GM23338 (cell line): ENCODE data around the gene AGO4. TPM values are rescaled to one million over a fixed set of nuclear protein-coding genes. Genes with fewer than 3 reads are reported as not detected.

ENCODE experiments used
- ATAC-seq: fragments of 200-7000 bp; cut with Tn5 transposase; 3 replicates; pipeline ENCODE4 v1.9.1; 2020
- DNase-seq: peaks from one replicate; pipeline ENCODE4 v3.0.0-alpha.2; 2015; ENCODE audit warnings: low spot score
- H2AFZ ChIP-seq: fragments of 200-600 bp; sonication (generic); 2 replicates; pipeline ENCODE4 v1.8.0; 2016; ENCODE audit warnings: antibody characterized with exemption, mild to moderate bottlenecking, moderate library complexity
- H3F3A ChIP-seq: fragments of 200-600 bp; sonication (generic); replicated peaks from 2 replicates; pipeline ENCODE4 v1.8.0; 2017; ENCODE audit warnings: antibody characterized with exemption, mixed run types, low read depth
- H3K27ac ChIP-seq: fragments of 200-600 bp; sonication (generic); 2 replicates; pipeline ENCODE4 v1.6.1; 2016; ENCODE audit warnings: low read depth
- H3K27me3 ChIP-seq: fragments of 200-600 bp; sonication (generic); 2 replicates; pipeline ENCODE4 v1.8.0; 2016; ENCODE audit warnings: mild to moderate bottlenecking, mixed run types, moderate library complexity; ENCODE audit not compliant: insufficient read depth
- H3K36me3 ChIP-seq: fragments of 200-600 bp; sonication (generic); 2 replicates; pipeline ENCODE4 v1.8.0; 2016; ENCODE audit warnings: mild to moderate bottlenecking; ENCODE audit not compliant: insufficient read depth
- H3K4me1 ChIP-seq: fragments of 200-600 bp; sonication (generic); 2 replicates; pipeline ENCODE4 v1.8.0; 2016; ENCODE audit warnings: mild to moderate bottlenecking, moderate library complexity; ENCODE audit not compliant: insufficient read depth
- H3K4me2 ChIP-seq: fragments of 200-600 bp; sonication (generic); 2 replicates; pipeline ENCODE4 v1.7.1; 2017; ENCODE audit warnings: mixed run types
- H3K4me3 ChIP-seq: fragments of 200-600 bp; sonication (generic); 2 replicates; pipeline ENCODE4 v1.6.1; 2016; ENCODE audit warnings: mixed run types
- H3K79me2 ChIP-seq: fragments of 200-600 bp; sonication (generic); replicated peaks from 2 replicates; pipeline ENCODE4 v1.8.0; 2017; ENCODE audit warnings: mild to moderate bottlenecking; ENCODE audit not compliant: insufficient read depth
- H3K9me2 ChIP-seq: fragments of 200-600 bp; sonication (generic); 2 replicates; pipeline ENCODE4 v1.8.0; 2017; ENCODE audit not compliant: insufficient read depth
- H4K20me1 ChIP-seq: fragments of 200-600 bp; sonication (generic); replicated peaks from 2 replicates; pipeline ENCODE4 v1.8.0; 2017; ENCODE audit warnings: mild to moderate bottlenecking; ENCODE audit not compliant: insufficient read depth
- H3K27ac Mint-ChIP-seq: 2 replicates; pipeline ENCODE4 v1.8.0; 2020; ENCODE audit warnings: inconsistent platforms, mild to moderate bottlenecking, moderate library complexity, mixed read lengths
- H3K27me3 Mint-ChIP-seq: 3 replicates; pipeline ENCODE4 v1.8.0; 2022; ENCODE audit warnings: low read depth, mild to moderate bottlenecking, moderate library complexity, mixed read lengths, inconsistent platforms; ENCODE audit not compliant: insufficient read depth, poor library complexity
- H3K36me3 Mint-ChIP-seq: 3 replicates; pipeline ENCODE4 v1.8.0; 2021; ENCODE audit warnings: low read depth, mild to moderate bottlenecking, inconsistent platforms, moderate library complexity, mixed read lengths
- H3K4me1 Mint-ChIP-seq: 3 replicates; pipeline ENCODE4 v1.8.0; 2020; ENCODE audit warnings: mild to moderate bottlenecking, inconsistent platforms, mixed read lengths
- H3K4me3 Mint-ChIP-seq: 3 replicates; pipeline ENCODE4 v1.8.0; 2021; ENCODE audit warnings: moderate library complexity, mild to moderate bottlenecking, inconsistent platforms, mixed read lengths
- H3K9me3 Mint-ChIP-seq: 3 replicates; pipeline ENCODE4 v1.8.0; 2020; ENCODE audit warnings: moderate library complexity, mild to moderate bottlenecking, inconsistent platforms, mixed read lengths
- CREB1 ChIP-seq: fragments of 250-450 bp; sonication (Bioruptor Pico); IDR thresholded peaks from 2 replicates; pipeline ENCODE4 v1.5.0; 2020; ENCODE audit warnings: low read depth, mild to moderate bottlenecking, moderate library complexity
- CTCF ChIP-seq, 2 experiments: fragments of 200-600 bp in 1 of 2; sonication (generic) in 1 of 2; conservative IDR thresholded peaks; 2 replicates each; pipeline versions ENCODE4 v1.5.1 to v1.6.1; 2016 to 2017; ENCODE audit warnings: antibody characterized with exemption in 2 of 2, low read depth in 2 of 2, mild to moderate bottlenecking in 2 of 2, moderate library complexity in 1 of 2
- EZH2 ChIP-seq: fragments of 200-600 bp; sonication (generic); IDR thresholded peaks from one replicate; pipeline ENCODE4 v1.8.0; 2017; ENCODE audit warnings: antibody characterized with exemption, mild to moderate bottlenecking, low read depth; ENCODE audit not compliant: unreplicated experiment
- NANOG ChIP-seq: IDR thresholded peaks from 2 replicates; pipeline ENCODE4 v1.6.1; 2016; ENCODE audit warnings: antibody characterized with exemption, borderline replicate concordance
- POLR2AphosphoS5 ChIP-seq: IDR thresholded peaks from 2 replicates; pipeline ENCODE4 v1.6.1; 2016; ENCODE audit warnings: antibody characterized with exemption, low read depth
- STAT1 ChIP-seq: IDR thresholded peaks from one replicate; pipeline ENCODE4 v1.6.1; 2016; ENCODE audit warnings: antibody characterized with exemption; ENCODE audit not compliant: unreplicated experiment
- ZNF114 ChIP-seq: fragments of 250-450 bp; sonication (Bioruptor Pico); IDR thresholded peaks from 2 replicates; pipeline ENCODE4 v1.5.0; 2020; ENCODE audit warnings: mild to moderate bottlenecking, moderate library complexity
- polyA plus RNA-seq: library from polyadenylated mRNA; unstranded; fragments of >200 nt; fragmentation: Nextera tagmentation; extraction: Ambion mirVana; gene quantifications from 2 replicates; pipeline ENCODE4 v1.2.1, GENCODE V29; 2016
- total RNA-seq: library from RNA; depleted of rRNA; stranded (reverse); fragments of >200 nt; shearing (Covaris generic); gene quantifications from 2 replicates; pipeline ENCODE4 v1.2.3, GENCODE V29; 2014
- TF ChIP-seq, protein P1 (sequence below): IDR thresholded peaks from 2 replicates; pipeline ENCODE4 v1.6.1; 2016; ENCODE audit warnings: antibody characterized with exemption
- TF ChIP-seq, protein P2 (sequence below): fragments of 250-450 bp; sonication (Bioruptor Pico); IDR thresholded peaks from 2 replicates; pipeline ENCODE4 v1.5.0; 2020; ENCODE audit warnings: mild to moderate bottlenecking, moderate library complexity

AGO4 gene
- total and polyA plus RNA-seq, 2 experiments from 2014 or later, result 1.7 to 9.7 TPM

DNA sequence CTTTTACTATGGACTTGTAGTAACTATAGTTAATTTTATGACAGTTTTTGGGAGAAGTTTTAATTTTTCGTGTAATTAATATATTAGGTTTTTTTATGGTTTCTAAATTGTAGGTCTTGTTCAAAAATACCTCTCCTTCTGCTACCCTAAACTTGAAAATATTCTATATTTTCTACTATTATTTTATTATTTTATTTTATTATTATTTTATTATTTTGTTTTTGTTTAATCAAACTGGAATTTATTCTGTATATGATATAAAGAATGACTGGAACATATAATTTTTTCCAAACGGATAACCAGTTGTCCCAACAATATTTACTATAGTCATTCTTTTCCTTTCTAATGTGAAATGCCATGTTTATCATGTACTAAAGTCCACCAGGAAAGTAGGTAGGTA lies 17.1 kb upstream of the AGO4 start:
- Histone ChIP-seq H3K4me3 (no peak overlapping the region), H3K4me1 (0 out of 2 replicates have a peak, but pooled peaks cover 4% of the 10 kb centered on the region), H4K20me1 (no peaks in the 10 kb centered on the region), H3K36me3 (no peaks in the 10 kb centered on the region), H2AFZ (no peak overlapping the region), H3K79me2 (no peaks in the 10 kb centered on the region), H3K27ac (no peak overlapping the region), H3K4me2 (no peak overlapping the region), H3F3A (no peaks in the 10 kb centered on the region), H3K9me2 (no peaks in the 10 kb centered on the region), H3K27me3 (no peaks in the 10 kb centered on the region)
- TF ChIP-seq, protein P1, sequence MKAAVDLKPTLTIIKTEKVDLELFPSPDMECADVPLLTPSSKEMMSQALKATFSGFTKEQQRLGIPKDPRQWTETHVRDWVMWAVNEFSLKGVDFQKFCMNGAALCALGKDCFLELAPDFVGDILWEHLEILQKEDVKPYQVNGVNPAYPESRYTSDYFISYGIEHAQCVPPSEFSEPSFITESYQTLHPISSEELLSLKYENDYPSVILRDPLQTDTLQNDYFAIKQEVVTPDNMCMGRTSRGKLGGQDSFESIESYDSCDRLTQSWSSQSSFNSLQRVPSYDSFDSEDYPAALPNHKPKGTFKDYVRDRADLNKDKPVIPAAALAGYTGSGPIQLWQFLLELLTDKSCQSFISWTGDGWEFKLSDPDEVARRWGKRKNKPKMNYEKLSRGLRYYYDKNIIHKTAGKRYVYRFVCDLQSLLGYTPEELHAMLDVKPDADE, result no peak
- TF ChIP-seq ZNF114 (CRISPR knock-in tag) (no peak), CREB1 (CRISPR knock-in tag) (no peak), POLR2AphosphoS5 (no peak), CTCF (conservative IDR thresholded peaks at IDR 0.05; ENCODE audit: low read depth in 2 of 2) (no peak), STAT1 (no peak), EZH2 (no peak), NANOG (no peak)
- TF ChIP-seq, protein P2, sequence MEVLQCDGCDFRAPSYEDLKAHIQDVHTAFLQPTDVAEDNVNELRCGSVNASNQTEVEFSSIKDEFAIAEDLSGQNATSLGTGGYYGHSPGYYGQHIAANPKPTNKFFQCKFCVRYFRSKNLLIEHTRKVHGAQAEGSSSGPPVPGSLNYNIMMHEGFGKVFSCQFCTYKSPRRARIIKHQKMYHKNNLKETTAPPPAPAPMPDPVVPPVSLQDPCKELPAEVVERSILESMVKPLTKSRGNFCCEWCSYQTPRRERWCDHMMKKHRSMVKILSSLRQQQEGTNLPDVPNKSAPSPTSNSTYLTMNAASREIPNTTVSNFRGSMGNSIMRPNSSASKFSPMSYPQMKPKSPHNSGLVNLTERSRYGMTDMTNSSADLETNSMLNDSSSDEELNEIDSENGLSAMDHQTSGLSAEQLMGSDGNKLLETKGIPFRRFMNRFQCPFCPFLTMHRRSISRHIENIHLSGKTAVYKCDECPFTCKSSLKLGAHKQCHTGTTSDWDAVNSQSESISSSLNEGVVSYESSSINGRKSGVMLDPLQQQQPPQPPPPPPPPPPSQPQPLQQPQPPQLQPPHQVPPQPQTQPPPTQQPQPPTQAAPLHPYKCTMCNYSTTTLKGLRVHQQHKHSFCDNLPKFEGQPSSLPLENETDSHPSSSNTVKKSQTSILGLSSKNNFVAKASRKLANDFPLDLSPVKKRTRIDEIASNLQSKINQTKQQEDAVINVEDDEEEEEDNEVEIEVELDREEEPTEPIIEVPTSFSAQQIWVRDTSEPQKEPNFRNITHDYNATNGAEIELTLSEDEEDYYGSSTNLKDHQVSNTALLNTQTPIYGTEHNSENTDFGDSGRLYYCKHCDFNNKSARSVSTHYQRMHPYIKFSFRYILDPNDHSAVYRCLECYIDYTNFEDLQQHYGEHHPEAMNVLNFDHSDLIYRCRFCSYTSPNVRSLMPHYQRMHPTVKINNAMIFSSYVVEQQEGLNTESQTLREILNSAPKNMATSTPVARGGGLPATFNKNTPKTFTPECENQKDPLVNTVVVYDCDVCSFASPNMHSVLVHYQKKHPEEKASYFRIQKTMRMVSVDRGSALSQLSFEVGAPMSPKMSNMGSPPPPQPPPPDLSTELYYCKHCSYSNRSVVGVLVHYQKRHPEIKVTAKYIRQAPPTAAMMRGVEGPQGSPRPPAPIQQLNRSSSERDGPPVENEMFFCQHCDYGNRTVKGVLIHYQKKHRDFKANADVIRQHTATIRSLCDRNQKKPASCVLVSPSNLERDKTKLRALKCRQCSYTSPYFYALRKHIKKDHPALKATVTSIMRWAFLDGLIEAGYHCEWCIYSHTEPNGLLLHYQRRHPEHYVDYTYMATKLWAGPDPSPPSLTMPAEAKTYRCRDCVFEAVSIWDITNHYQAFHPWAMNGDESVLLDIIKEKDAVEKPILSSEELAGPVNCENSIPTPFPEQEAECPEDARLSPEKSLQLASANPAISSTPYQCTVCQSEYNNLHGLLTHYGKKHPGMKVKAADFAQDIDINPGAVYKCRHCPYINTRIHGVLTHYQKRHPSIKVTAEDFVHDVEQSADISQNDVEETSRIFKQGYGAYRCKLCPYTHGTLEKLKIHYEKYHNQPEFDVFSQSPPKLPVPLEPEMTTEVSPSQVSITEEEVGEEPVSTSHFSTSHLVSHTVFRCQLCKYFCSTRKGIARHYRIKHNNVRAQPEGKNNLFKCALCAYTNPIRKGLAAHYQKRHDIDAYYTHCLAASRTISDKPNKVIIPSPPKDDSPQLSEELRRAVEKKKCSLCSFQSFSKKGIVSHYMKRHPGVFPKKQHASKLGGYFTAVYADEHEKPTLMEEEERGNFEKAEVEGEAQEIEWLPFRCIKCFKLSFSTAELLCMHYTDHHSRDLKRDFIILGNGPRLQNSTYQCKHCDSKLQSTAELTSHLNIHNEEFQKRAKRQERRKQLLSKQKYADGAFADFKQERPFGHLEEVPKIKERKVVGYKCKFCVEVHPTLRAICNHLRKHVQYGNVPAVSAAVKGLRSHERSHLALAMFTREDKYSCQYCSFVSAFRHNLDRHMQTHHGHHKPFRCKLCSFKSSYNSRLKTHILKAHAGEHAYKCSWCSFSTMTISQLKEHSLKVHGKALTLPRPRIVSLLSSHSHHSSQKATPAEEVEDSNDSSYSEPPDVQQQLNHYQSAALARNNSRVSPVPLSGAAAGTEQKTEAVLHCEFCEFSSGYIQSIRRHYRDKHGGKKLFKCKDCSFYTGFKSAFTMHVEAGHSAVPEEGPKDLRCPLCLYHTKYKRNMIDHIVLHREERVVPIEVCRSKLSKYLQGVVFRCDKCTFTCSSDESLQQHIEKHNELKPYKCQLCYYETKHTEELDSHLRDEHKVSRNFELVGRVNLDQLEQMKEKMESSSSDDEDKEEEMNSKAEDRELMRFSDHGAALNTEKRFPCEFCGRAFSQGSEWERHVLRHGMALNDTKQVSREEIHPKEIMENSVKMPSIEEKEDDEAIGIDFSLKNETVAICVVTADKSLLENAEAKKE, result no peak
- Mint-ChIP-seq H3K4me3 (no peak overlapping the region), H3K4me1 (no peaks in the 10 kb centered on the region), H3K36me3 (no peaks in the 10 kb centered on the region), H3K27ac (no peak overlapping the region), H3K9me3 (no peaks in the 10 kb centered on the region), H3K27me3 (no peaks in the 10 kb centered on the region)
- DNase-seq (no peak), ATAC-seq (no peak)
